Measurements from ENCODE around the gene PCNX3.

PCNX3 gene

GRCh38 chr11:65589444-65590239, 25.9 kb upstream of the PCNX3 start:
- POLR2A ChIA-PET = interaction anchor here (0.8 kb wide), 1 partner anchor 14 kb away, joined by 3 read pairs; no protein-coding TSS in a partner anchor
- CTCF ChIA-PET = interaction anchor here (0.7 to 10.6 kb wide), 9 partner anchors 8 to 49 kb away, joined by 3 to 182 read pairs (median 5); partner anchors contain the start of genes EHBP1L1, FAM89B and ZNRD2
- TF ChIP-seq CTCF (IDR thresholded peaks at IDR 0.05; ENCODE audit: insufficient read depth, low read length, missing control alignments) = no peak
- no peak overlapping the region for H3K4me3 ChIP-seq (ENCODE audit: low read depth, low read length)
- DNase-seq (ENCODE audit: low read depth, low spot score) = no peak

- CTCF ChIA-PET = interaction anchor here (0.7 to 10.6 kb wide), 8 partner anchors 8 to 50 kb away, joined by 3 to 182 read pairs (median 5); partner anchors contain the start of genes EHBP1L1, FAM89B and ZNRD2
- POLR2A ChIA-PET = interaction anchor here (0.8 kb wide), 1 partner anchor 13 kb away, joined by 3 read pairs; no protein-coding TSS in a partner anchor
- no peak for DNase-seq (ENCODE audit: low read depth, low spot score)
- no peak overlapping the region for H3K4me3 ChIP-seq (ENCODE audit: low read depth, low read length)
- no peak for TF ChIP-seq CTCF (IDR thresholded peaks at IDR 0.05; ENCODE audit: insufficient read depth, low read length, missing control alignments)
Observed at GRCh38 chr11:65590240-65590738, 25.3 kb upstream of the PCNX3 start.

GRCh38 chr11:65591939-65592857, 23.4 kb upstream of the PCNX3 start:
- DNase-seq (ENCODE audit: low read depth, low spot score) = no peak
- no peak for TF ChIP-seq CTCF (IDR thresholded peaks at IDR 0.05; ENCODE audit: insufficient read depth, low read length, missing control alignments)
- ChIA-PET POLR2A (interaction anchor here (0.6 to 1.7 kb wide), 3 partner anchors 11 to 61 kb away, joined by 3 to 5 read pairs (median 3); no protein-coding TSS in a partner anchor), CTCF (interaction anchor here (1.1 to 10.6 kb wide), 10 partner anchors 9 to 227 kb away, joined by 3 to 182 read pairs (median 12); partner anchors contain the start of genes EHBP1L1, FAM89B, MAP3K11 and PCNX3)
- no peak overlapping the region for H3K4me3 ChIP-seq (ENCODE audit: low read depth, low read length)

GRCh38 chr11:65592858-65593517, 22.6 kb upstream of the PCNX3 start:
- CTCF ChIA-PET = interaction anchor here (0.6 to 10.6 kb wide), 21 partner anchors 10 to 231 kb away, joined by 3 to 182 read pairs (median 7); partner anchors contain the start of genes EHBP1L1, FAM89B, MAP3K11 and PCNX3
- POLR2A ChIA-PET = interaction anchor here (0.5 to 1.7 kb wide), 4 partner anchors 12 to 171 kb away, joined by 3 to 5 read pairs (median 5); no protein-coding TSS in a partner anchor

More at GRCh38 chr11:65592858-65593517, 22.6 kb upstream of the PCNX3 start:
- H3K4me3 ChIP-seq (ENCODE audit: low read depth, low read length) = no peak overlapping the region
- no peak for DNase-seq (ENCODE audit: low read depth, low spot score)
- no peak for TF ChIP-seq CTCF (IDR thresholded peaks at IDR 0.05; ENCODE audit: insufficient read depth, low read length, missing control alignments)

Data from AG04449 (cell line).